ENCODE data around the gene SLIT3.
"Not testable (repeated sequence)": the region's sequence is repeated elsewhere in the genome, so short reads cannot be mapped to it uniquely, and the experiment has no call there.

The SLIT3 gene

DNA sequence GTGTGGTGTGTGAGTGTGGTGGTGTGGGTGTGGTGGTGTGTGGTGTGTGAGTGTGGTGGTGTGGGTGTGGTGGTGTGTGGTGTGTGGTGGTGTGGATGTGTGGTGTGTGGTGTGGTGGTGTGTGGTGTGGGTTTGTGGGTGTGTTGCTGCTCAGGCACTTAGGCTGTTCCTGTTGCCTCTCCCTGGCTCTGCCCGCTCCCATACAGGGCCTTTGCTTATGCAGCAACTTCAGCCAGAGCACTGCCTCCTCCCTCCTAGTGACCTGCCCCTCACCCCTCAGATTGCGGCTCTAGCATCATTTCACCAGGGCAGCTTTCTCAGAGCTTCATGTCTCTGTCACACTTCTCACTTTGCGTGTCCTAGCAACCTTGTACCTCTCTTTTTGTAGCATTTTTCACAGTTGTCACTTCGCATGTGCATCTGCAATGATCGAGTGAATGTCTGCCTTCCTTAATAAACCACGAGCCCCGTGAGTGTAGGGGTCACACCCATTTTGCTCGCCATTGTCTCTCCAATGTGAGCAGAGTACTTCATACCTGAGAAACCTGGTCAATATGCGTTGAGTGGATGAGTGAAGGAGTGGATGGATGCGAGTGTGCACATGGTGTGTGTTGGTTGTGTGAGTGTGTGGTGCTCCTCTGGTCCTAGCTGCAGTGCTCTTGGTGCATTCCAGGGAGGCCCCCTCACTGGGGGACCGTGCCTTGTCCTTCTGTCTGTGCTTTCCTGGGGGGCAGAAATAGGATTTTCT, 553.9 kb downstream of the SLIT3 start:
- DNase-seq (ENCODE audit: low spot score): no peak

DNA sequence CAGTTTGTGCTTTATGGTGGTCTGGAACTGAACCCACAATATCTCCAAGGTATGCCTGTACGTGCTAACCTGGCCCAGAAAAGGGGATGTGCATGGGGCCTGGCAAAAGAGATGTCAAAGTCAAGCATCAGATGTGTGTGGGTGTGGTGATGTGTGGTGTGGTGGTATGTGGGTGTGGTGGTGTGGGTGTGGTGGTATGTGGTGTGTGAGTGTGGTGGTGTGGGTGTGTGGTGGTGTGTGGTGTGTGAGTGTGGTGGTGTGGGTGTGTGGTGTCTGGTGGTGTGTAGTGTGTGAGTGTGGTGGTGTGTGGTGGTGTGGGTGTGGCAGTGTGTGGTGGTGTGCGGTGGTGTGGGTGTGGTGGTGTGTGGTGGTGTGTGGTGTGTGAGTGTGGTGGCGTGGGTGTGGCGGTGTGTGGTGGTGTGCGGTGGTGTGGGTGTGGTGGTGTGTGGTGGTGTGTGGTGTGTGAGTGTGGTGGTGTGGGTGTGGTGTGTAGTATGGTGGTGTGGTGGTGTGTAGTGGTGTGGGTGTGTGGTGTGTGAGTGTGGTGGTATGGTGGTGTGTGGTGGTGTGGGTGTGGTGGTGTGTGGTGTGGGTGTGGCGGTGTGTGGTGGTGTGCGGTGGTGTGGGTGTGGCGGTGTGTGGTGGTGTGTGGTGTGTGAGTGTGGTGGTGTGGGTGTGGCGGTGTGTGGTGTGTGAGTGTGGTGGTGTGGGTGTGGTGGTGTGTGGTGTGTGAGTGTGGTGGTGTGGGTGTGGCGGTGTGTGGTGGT, 554.6 kb downstream of the SLIT3 start:
- DNase-seq (ENCODE audit: low spot score): not testable (repeated sequence)

DNA sequence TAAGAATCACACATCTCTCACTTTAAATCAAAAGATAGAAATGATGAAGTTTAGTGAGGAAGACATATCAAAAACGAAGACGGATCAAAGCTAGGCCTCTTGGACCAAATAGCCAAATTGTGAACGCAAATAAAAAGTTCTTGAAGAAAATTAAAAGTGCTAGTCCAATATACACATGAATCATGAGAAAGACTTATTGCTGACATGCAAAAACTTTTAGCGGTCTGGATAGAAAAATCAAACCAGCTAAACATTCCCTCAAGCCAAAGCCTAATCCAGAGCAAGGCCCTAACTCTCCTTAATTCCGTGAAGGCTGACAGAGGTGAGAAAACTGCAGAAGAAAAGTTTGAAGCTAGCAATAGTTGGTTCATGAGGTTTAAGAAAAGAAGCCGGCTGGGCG, 557.3 kb downstream of the SLIT3 start:
- no peak for DNase-seq (ENCODE audit: low spot score)

DNA sequence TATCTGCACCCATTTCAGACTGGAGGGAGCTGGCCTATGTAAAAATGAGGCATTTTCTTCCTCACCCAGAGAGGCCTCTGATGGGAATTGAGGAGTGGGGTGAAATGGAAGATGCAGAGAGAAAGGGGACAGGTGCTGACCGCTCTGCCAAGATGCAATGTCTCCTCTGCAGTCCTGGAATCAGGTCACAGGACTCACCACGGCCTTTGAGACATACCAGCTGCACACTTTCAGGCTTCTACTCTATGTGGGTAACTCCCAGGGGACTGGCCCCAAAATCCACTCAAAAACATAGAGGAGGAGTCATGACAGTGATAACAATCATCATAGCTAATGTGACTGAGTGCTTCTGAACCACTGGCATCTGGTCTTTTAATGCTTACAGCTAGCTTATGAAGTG, 558.6 kb downstream of the SLIT3 start:
- DNase-seq (ENCODE audit: low spot score): peak; percentile 86

DNA sequence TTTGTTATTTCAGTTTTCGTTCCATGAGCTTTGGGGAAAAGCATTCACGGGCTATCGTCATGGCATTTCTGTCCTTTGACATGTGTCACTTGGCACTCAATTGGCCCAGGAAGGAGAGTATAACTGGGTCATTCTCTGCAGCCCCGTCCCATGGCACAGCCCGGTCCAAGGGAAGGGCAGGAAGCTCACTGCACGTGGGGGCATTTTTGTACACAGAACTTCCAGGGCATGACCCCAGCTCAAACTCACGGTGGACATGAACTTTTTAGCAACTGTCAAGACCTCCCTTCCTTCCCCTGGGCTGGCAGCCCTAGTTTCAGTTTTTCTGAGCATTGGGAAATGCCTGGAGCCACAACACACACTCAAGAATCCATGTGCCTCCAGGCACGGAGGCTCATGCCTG, 560.1 kb downstream of the SLIT3 start:
- DNase-seq (ENCODE audit: low spot score): no peak

DNA sequence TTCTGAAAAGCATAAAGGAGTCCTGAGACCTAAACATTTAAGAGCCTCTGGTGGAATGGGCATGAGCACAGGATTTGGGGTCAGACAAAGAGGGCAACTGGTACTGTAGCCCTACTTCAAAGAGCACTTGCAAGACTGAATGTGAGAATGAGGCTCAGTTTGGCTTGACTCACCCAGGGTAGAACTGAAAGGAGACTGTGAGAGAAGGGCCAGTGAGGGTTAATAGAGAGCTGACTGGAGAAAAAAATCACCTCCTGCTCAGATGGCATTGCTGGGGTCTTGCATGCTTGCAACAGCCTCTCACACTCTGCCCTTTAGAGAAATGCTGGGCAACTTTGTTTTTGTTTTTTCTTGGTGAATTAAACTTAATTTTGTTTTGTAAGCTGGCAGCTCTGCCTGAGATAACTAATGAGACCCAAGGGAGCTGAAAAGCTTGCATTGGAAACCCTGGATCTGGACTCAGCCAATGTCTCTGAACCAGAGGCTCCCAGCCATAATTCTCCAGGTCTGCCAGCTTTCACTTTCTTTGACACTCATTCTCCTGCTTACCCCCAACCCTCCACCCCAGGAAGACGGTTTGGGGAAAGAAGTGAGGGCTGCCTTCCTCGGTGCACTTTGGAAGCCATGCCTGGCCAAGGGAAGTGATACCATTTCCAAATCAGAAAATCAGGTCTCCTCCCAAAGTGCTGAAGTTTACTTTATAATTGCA, 560.7 kb downstream of the SLIT3 start:
- DNase-seq (ENCODE audit: low spot score): no peak

DNA sequence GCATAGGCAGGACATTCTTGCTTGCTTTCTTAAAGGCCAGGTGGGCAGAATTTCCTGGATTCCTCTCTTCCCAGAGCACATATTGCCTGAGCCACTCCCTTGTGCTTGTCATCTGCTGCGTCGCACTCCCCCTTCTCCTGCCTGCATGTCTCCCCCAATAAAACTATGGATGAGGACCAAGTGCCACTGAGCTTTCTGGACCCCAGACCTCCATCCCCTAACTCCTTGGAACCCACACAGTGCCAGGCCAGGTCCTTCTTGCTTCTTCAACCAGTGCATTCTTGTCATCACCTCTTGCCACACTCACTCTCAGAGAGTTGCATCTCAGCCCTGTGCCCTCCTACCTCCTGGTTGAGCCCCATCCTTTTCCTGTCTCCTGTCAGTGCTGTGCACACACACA, 563.9 kb downstream of the SLIT3 start:
- no peak for DNase-seq (ENCODE audit: low spot score)

DNA sequence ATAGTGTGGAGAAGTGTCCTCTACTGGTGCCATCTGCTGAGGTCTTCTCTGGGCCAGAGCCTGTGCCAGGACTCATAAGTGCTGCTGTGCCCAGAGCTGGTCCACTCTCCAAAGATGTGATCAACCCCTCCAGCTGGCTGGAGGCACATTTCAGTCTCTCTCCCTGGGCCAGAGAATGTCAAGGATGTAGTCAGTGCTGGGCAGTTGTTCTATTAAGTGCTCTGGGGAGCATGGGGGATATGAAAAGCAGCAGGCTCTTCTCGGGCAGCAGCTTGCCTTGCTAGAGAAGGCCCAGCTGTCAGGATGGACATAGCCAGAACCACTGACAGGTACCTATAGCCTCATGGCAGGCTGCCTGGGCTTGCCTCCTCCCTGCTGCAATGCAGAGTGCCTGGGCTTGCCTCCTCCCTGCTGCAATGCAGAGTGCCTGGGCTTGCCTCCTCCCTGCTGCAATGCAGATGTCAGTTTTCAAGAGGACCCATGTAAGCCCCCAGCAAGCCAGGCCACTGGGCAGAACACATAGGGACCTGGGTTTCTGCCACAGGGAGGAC, 564.6 kb downstream of the SLIT3 start:
- DNase-seq (ENCODE audit: low spot score): no peak

DNA sequence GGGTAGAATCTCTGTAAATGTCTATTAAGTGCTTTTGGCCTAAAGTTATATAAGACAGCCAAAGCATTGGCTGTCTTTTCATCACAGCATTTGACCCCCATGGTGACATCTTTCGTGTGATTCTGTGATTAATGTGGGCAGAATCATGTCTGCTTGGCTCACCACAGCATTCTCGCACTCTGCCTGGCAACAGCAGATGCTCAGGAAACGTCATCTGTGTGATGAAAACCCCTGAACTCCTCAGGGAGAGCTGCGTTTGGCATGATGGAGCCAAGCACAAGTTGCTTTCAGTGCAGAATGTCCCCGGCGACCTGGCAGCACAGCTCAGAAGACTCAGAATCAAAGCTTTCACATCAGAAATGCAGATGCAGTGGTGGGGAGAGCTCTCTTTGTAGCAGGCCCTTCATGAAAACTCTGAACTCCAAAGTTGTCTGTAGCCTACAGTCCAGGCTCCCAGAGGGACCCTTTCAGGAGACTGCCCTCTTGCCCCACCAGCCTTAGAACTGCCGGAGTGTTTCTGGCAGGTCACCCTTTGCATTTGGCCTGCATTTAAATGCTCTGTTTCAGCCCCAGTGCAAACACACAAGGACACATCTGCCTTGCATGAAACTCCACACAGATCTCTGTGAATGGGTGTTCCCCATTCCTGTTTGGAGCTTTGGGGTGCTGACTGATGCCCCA, 566.2 kb downstream of the SLIT3 start:
- DNase-seq (ENCODE audit: low spot score): no peak

DNA sequence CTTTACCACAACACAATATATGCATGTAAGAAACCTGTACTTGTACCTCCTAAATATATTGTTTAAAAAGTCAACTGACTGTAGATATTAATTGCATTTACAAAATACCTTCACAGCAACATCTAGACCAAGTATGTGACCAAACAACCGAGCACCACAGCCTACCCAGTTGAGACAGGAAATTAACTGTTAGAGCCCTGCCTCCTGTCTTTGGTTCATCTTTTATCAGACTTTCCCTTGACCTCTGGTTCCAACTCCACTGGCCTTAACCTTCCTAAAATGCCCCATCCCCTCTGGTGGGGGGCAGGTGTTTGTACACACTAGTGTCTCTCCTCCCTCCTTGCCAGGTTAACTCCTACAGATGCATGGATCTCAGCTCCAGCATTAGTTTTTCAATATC, 566.8 kb downstream of the SLIT3 start:
- DNase-seq (ENCODE audit: low spot score): no peak

DNA sequence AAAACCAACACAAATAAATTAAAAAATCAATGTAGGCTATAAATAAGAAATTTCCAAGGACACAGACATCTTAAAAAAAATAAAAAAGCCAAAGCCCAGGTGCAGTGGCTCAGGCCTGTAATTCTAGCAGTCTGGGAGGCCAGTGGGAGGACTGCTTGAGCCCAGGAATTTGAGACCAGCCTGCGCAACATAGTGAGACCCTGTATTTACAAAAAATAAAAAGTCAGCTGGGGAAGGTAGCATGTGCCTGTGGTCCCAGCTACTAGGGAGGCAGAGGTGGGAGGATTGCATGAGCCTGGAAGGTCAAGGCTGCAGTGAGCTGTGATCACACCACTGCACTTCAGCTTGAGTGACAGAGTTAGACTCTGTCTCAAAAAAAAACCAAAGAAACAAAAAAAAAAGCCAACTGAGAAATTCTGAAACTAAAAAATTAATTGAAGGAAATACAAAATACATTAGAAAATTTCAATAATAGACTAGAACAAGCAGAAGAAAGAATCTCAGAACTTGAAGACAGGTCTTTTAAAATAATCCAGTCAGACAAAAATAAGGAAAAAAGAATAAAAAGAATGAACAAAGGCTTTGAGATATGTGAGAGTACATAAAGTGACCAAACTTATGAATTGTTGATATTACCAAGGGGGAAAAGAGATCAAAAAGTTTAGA, 572.3 kb downstream of the SLIT3 start:
- DNase-seq (ENCODE audit: low spot score): no peak

DNA sequence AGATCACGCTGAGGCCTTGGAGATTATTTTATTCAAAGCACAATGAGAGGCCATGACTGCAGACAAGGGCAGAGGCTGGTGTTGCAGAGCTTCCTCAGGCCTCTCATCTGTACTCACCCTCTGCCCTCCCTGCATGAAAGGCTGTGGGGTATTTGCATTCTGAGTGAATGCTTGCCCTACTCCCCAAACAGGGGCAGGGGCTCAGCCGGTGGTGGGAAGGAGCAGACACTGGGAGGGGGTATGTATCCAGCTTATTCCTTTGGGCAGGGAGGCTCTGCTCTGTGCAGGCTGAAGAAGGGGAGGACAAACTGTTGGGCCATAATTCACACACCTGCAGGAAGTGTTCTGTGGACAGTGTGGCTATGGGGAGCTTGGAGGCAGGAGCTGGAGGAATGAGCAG, 573.4 kb downstream of the SLIT3 start:
- DNase-seq (ENCODE audit: low spot score): no peak

DNA sequence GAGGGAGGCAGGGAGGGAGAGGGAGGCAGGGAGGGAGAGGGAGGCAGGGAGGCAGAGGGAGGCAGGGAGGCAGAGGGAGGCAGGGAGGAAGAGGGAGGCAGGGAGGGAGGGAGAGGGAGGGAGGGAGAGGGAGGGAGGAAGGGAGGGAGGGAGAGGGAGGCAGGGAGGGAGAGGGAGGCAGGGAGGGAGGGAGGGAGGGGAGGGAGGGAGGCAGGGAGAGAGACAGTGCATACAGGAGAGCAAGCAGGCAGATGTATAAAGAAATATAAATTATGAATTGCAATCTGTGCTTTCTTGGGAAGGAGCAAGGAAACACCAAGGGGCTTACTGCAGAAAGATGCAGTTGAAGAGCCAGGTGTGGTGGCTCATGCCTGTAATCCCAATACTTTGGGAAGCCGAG, 574.6 kb downstream of the SLIT3 start:
- no peak for DNase-seq (ENCODE audit: low spot score)

DNA sequence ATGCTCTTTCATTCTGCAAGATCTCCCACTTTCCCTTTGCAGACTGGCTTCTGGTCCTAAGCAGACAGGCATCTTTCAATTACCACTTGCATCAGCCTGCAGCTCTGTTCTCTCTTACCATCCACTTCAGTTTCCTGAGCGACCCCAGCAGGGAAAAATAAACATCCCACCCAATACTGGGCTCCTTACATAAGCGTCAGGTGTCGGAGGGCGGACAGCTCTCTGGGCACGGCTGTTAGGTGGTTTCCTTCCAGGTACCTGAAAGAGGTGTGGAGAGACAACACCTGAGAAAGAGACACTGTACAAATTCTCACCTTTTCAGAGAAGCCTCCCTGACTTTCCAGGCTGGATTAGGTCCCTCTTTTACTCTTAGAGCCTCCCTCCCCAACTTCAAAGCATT, 576.7 kb downstream of the SLIT3 start:
- DNase-seq (ENCODE audit: low spot score): no peak

DNA sequence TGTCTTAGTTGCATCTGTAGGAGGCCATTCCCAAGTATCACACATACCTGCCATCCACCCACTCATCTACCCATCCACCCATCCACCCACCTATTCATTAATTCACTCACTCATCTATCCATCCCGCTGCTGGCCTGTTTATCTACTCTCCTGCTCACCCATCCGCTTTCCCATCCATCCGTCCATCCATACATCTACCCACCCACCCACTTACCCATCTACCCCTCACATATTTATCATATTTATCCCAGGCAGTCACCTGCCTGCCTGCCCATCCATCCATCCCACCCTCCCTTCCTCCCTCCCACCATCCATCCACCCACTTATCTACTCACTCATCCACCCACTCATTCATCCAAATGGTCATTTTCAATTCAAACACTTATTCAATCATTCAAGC, 577.9 kb downstream of the SLIT3 start:
- no peak for DNase-seq (ENCODE audit: low spot score)

DNA sequence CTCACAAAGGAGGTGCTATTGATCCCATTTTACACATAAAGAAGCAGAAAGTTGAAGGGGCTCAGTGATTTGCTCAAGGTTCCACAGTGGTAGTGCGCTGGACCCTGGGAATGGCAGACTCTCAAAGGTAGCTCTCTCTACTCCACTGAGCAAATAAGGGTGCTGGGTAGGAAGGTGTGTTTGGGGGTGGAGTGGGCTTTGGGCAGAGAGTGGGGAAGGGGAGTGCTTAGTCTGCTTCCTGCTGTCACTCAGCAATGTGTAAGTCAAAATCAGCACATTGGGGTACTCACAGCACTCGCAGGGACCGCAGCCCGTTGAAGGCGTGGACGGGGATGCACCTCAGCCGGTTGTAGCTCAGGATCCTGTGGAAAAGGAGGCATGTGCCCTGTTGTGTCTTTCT, 579.0 kb downstream of the SLIT3 start:
- DNase-seq (ENCODE audit: low spot score): no peak

DNA sequence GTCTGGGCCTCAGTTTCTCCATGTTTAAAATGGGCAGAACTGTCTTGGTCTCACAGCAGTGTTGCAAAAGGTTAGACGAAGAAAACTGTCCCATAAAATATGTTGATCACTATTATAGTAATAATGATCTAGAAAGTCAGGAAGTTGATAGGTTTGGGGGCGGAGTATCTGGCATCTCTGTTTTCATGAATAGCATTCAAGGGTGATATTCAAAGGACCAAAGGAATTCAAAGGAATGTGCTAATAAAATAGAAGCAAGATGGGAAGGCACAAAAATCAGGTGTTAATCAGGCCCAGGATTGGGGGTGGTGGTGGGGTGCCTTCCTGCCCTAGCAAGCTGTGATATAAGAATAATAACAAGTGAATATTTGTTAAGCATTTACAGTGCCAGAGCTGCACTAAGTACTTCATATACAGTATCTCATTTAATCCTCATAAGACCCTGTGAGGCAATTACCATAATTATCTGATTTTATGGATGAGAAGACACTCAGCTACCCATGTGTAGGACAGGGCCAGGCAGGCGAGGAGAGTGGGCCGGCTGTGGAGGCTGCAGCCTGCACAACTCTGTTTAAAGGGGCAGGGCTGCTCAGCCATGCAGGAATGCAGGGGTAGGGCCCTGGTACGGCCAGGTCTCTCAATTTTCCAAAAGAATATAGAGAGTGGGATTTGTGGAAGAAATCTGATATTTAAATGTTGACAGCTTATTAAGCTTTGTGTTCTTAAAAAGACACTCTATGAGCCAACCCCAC, 579.8 kb downstream of the SLIT3 start:
- DNase-seq (ENCODE audit: low spot score): no peak

DNA sequence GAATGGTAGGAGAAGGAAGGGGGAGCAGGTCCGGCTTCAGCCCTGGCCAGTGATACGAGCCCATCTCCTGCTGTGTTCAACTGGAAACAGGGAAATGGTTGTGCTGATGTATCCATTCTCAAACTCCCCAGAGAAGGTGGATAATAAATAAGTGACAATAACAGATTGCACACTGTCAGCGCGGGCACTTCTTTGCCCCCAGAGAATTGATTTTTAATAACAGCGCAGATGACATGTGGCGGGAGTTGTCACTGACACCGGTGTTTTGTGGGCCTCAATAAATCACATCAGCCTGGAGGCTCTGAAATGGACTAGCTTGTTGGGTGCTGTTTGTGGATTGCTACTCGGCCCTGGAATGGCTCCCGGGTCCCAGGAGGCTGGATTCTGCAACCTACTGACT, 580.4 kb downstream of the SLIT3 start:
- no peak for DNase-seq (ENCODE audit: low spot score)

DNA sequence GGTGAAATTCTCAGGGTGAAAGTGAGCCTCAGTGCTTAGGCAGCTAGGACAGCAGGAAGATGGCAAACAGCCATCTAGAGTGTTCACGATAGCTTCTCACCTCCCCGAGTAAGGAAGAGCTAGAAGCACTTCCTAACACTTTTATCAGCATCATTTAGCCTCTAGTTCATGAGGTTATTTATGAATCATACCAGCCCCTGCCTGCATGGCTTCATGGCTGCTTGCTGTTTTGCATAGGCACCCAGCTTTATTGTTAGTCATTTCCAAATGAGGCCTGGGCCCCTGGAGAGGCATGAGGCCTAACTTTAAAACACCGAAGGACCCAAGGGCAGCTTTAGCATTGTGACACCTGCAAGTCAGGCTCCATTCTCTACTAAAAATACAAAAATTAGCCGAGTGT, 586.9 kb downstream of the SLIT3 start:
- no peak for DNase-seq (ENCODE audit: low spot score)

DNA sequence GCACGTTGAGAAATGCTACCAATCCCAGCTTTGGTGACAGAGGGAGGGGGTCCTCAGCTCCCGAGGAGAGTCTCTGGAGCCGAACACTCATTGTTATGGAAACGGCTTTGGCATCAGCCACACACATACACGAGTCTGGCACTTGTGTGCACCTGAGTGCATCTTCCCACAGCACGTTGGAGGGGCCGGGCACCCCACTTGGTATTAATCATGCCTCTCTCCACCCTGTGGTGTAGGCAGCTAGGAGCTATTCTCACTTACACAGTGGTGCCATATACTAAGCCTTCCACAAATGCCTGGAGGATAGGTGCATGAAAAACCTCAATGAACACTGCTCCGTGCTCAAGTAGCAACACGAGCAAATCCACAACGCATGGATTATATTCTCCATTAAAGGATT, 587.9 kb downstream of the SLIT3 start:
- no peak for DNase-seq (ENCODE audit: low spot score)

Measured in SK-N-DZ (cell line).